Gastroesophageal sphincter (tissue), 4 donors: ENCODE results near the gene NTHL1. TPM values are rescaled to one million over a fixed set of nuclear protein-coding genes. Genes with fewer than 3 reads are reported as not detected.

Experiments used
- ATAC-seq: fragments of 150-250 bp; one replicate; pipeline ENCODE4 v1.9.1; 2016; ENCODE audit warnings: mild to moderate bottlenecking, moderate library complexity
- H3K27ac ChIP-seq, 4 donors: fragments of 200-600 bp; sonication (generic) in 3 of 4; 1 replicate in 3 of 4; 2 replicates in 1 of 4; pipeline ENCODE4 v1.5.1; 2016 to 2019
- H3K27me3 ChIP-seq: fragments of 200-600 bp; sonication (generic); one replicate; pipeline ENCODE4 v1.5.1; 2019
- H3K36me3 ChIP-seq, 2 donors: fragments of 200-600 bp; sonication (generic); one replicate each; pipeline ENCODE4 v1.5.1; 2019; ENCODE audit warnings: control low read depth in 1 of 2
- H3K4me1 ChIP-seq, 3 donors: fragments of 200-600 bp; sonication (generic); 1 replicate in 2 of 3; 2 replicates in 1 of 3; pipeline ENCODE4 v1.5.1; 2016 to 2019; ENCODE audit warnings: control low read depth in 2 of 3
- H3K4me3 ChIP-seq, 2 donors: fragments of 200-600 bp; sonication (generic); one replicate each; pipeline ENCODE4 v1.5.1; 2019; ENCODE audit warnings: mild to moderate bottlenecking in 1 of 2, moderate library complexity in 1 of 2
- H3K9me3 ChIP-seq, 3 donors: fragments of 200-600 bp; sonication (generic); one replicate each; pipeline ENCODE4 v1.5.1; 2017 to 2019; ENCODE audit warnings: control low read depth in 2 of 3
- CTCF ChIP-seq, 4 experiments: fragments of 200-600 bp in 2 of 4; fragments of 450-650 bp in 2 of 4; sonication (generic) in 1 of 4; IDR thresholded peaks; one replicate each; pipeline ENCODE4 v1.5.1; 2017 to 2019; ENCODE audit warnings: antibody characterized with exemption in 4 of 4, mild to moderate bottlenecking in 2 of 4, moderate library complexity in 2 of 4
- EP300 ChIP-seq: sonication (generic); formaldehyde crosslinking; IDR thresholded peaks from one replicate; pipeline ENCODE4 v1.6.1; 2017; ENCODE audit warnings: antibody characterized with exemption, mild to moderate bottlenecking
- POLR2A ChIP-seq, 2 donors: fragments of 450-650 bp; IDR thresholded peaks; one replicate each; pipeline ENCODE4 v1.6.1; 2017; ENCODE audit warnings: antibody characterized with exemption in 2 of 2, mild to moderate bottlenecking in 2 of 2, moderate library complexity in 1 of 2
- POLR2AphosphoS5 ChIP-seq: sonication (generic); formaldehyde crosslinking; IDR thresholded peaks from one replicate; pipeline ENCODE4 v1.6.1; 2017; ENCODE audit warnings: antibody characterized with exemption
- WGBS, 2 donors: methylation state at CpG; one replicate each; pipeline ENCODE4 v1.1.5; 2018; ENCODE audit warnings: low coverage in 1 of 2; 5-methylcytosine and 5-hydroxymethylcytosine counted together
- total RNA-seq, 4 donors: library from RNA; depleted of rRNA; stranded (reverse); fragments of >200 nt; gene quantifications; one replicate each; pipeline ENCODE4 v1.1.0, GENCODE V29; 2016

The NTHL1 gene
- total RNA-seq, 4 donors from 2014 or later = 18.4 to 25.4 (median 21.6) TPM

GRCh38 chr16:2078691-2079090, 31.1 kb upstream of the NTHL1 start:
- ATAC-seq = no peak
- TF ChIP-seq POLR2AphosphoS5 (no peak), EP300 (no peak), POLR2A (IDR thresholded peaks at IDR 0.05) (no peak), CTCF (IDR thresholded peaks at IDR 0.05) (no peak)
- Histone ChIP-seq H3K36me3 (peaks cover 0 to 100% of the 10 kb centered on the region in 2 donors), H3K4me3 (no peak overlapping the region), H3K4me1 (peaks cover 0 to 27% (median 11%) of the 10 kb centered on the region in 3 donors), H3K9me3 (no peaks in the 10 kb centered on the region), H3K27me3 (no peaks in the 10 kb centered on the region), H3K27ac (no peak overlapping the region)
- 100% methylated on average over 2 of the region's 23 CpGs; no CpG with 5 or more reads in 1 of the 2 donors for WGBS, 2 donors

GRCh38 chr16:2078096-2078495, 30.5 kb upstream of the NTHL1 start:
- no peak for ATAC-seq
- WGBS, 2 donors = no CpG with 5 or more reads among the region's 7 CpGs
- Histone ChIP-seq H3K27ac (no peak overlapping the region), H3K27me3 (no peaks in the 10 kb centered on the region), H3K9me3 (no peaks in the 10 kb centered on the region), H3K36me3 (peaks cover 0 to 100% of the 10 kb centered on the region in 2 donors), H3K4me3 (no peak overlapping the region), H3K4me1 (peaks cover 0 to 21% (median 5%) of the 10 kb centered on the region in 3 donors)
- TF ChIP-seq POLR2A (IDR thresholded peaks at IDR 0.05) (no peak), POLR2AphosphoS5 (no peak), EP300 (no peak)

GRCh38 chr16:2077696-2078095, 30.1 kb upstream of the NTHL1 start:
- Histone ChIP-seq H3K27ac (no peak overlapping the region), H3K9me3 (no peaks in the 10 kb centered on the region), H3K4me3 (no peak overlapping the region), H3K4me1 (peaks cover 0 to 17% (median under 1%) of the 10 kb centered on the region in 3 donors), H3K27me3 (no peaks in the 10 kb centered on the region), H3K36me3 (peaks cover 0 to 100% of the 10 kb centered on the region in 2 donors)
- 86% methylated on average over 10 of the region's 21 CpGs; no CpG with 5 or more reads in 1 of the 2 donors for WGBS, 2 donors
- TF ChIP-seq EP300 (no peak), CTCF (IDR thresholded peaks at IDR 0.05) (no peak), POLR2AphosphoS5 (no peak), POLR2A (IDR thresholded peaks at IDR 0.05) (no peak)
- ATAC-seq = no peak

GRCh38 chr16:2077016-2077415, 29.4 kb upstream of the NTHL1 start:
- no peak for ATAC-seq
- no peak for TF ChIP-seq EP300
- no peak for TF ChIP-seq CTCF (IDR thresholded peaks at IDR 0.05)
- TF ChIP-seq POLR2A (IDR thresholded peaks at IDR 0.05) = no peak
- TF ChIP-seq POLR2AphosphoS5 = no peak
- 84 to 86% methylated on average over 5 to 15 of the region's 17 CpGs for WGBS, 2 donors

GRCh38 chr16:2076072-2076865, 28.6 kb upstream of the NTHL1 start:
- ATAC-seq = no peak

More at GRCh38 chr16:2077016-2077415, 29.4 kb upstream of the NTHL1 start:
- H3K4me1 ChIP-seq = peaks cover 0 to 10% (median 0%) of the 10 kb centered on the region in 3 donors
- H3K36me3 ChIP-seq = peaks cover 0 to 100% of the 10 kb centered on the region in 2 donors
- H3K9me3 ChIP-seq = no peaks in the 10 kb centered on the region
- H3K4me3 ChIP-seq = no peak overlapping the region
- H3K27ac ChIP-seq = no peak overlapping the region
- no peaks in the 10 kb centered on the region for H3K27me3 ChIP-seq

More at GRCh38 chr16:2076072-2076865, 28.6 kb upstream of the NTHL1 start:
- Histone ChIP-seq H3K36me3 (peaks cover 0 to 100% of the 10 kb centered on the region in 2 donors), H3K4me3 (no peak overlapping the region), H3K27ac (no peak overlapping the region), H3K4me1 (peaks cover 0 to 3% (median 0%) of the 10 kb centered on the region in 3 donors), H3K27me3 (no peaks in the 10 kb centered on the region), H3K9me3 (no peaks in the 10 kb centered on the region)
- TF ChIP-seq EP300 (no peak), CTCF (IDR thresholded peaks at IDR 0.05) (no peak)
- 93% methylated on average over 5 of the region's 28 CpGs; no CpG with 5 or more reads in 1 of the 2 donors for WGBS, 2 donors
